Dedifferentiated amniotic fluid mesenchymal stem cell (primary cell): ENCODE data around the gene UBTD1.
"Not testable (repeated sequence)": the region's sequence is repeated elsewhere in the genome, so short reads cannot be mapped to it uniquely, and the experiment has no call there.

Experiments
- DNase-seq: peaks from one replicate; pipeline ENCODE4 v3.0.0-alpha.2; 2016; ENCODE audit errors: extremely low spot score

UBTD1 gene

GRCh38 chr10:97515271-97515978 is 16.7 kb downstream of the UBTD1 start:
- no peak for DNase-seq

- no peak for DNase-seq
Observed at GRCh38 chr10:97517096-97517750, 18.5 kb downstream of the UBTD1 start.

- no peak for DNase-seq
Observed at GRCh38 chr10:97517778-97518300, 19.1 kb downstream of the UBTD1 start.

GRCh38 chr10:97518301-97519043 is 19.7 kb downstream of the UBTD1 start:
- DNase-seq = no peak

GRCh38 chr10:97519342-97519741 is 20.6 kb downstream of the UBTD1 start:
- DNase-seq = no peak

- no peak for DNase-seq
Observed at GRCh38 chr10:97520520-97520919, 21.8 kb downstream of the UBTD1 start.

GRCh38 chr10:97520978-97521761 is 22.4 kb downstream of the UBTD1 start:
- no peak for DNase-seq

- DNase-seq = no peak
Observed at GRCh38 chr10:97522071-97522470, 23.3 kb downstream of the UBTD1 start.

GRCh38 chr10:97522937-97523336 is 24.2 kb downstream of the UBTD1 start:
- DNase-seq = no peak

- DNase-seq = no peak
Observed at GRCh38 chr10:97525086-97525485, 26.4 kb downstream of the UBTD1 start.

GRCh38 chr10:97525683-97526110 is 27.0 kb downstream of the UBTD1 start:
- DNase-seq = no peak

- not testable (repeated sequence) for DNase-seq
Observed at GRCh38 chr10:97528876-97529275, 30.2 kb downstream of the UBTD1 start.

GRCh38 chr10:97529685-97530465 is 31.2 kb downstream of the UBTD1 start:
- DNase-seq = no peak

- DNase-seq = no peak
Observed at GRCh38 chr10:97531401-97531986, 32.8 kb downstream of the UBTD1 start.

GRCh38 chr10:97532935-97533671 is 34.4 kb downstream of the UBTD1 start:
- DNase-seq = peak; percentile 45

- no peak for DNase-seq
Observed at GRCh38 chr10:97533888-97534287, 35.2 kb downstream of the UBTD1 start.

GRCh38 chr10:97534746-97535367 is 36.1 kb downstream of the UBTD1 start:
- DNase-seq = no peak

- no peak for DNase-seq
Observed at GRCh38 chr10:97537186-97537869, 38.6 kb downstream of the UBTD1 start.

GRCh38 chr10:97538411-97538810 is 39.7 kb downstream of the UBTD1 start:
- DNase-seq = no peak
